ENCODE data around the gene PHLPP1. TPM values are rescaled to one million over a fixed set of nuclear protein-coding genes. Genes with fewer than 3 reads are reported as not detected.

PHLPP1 gene
- total and polyA plus RNA-seq, 2 donors (not counting 1 experiment from before 2014, with no cell fraction given), result 3.6 to 5.0 TPM

DNA sequence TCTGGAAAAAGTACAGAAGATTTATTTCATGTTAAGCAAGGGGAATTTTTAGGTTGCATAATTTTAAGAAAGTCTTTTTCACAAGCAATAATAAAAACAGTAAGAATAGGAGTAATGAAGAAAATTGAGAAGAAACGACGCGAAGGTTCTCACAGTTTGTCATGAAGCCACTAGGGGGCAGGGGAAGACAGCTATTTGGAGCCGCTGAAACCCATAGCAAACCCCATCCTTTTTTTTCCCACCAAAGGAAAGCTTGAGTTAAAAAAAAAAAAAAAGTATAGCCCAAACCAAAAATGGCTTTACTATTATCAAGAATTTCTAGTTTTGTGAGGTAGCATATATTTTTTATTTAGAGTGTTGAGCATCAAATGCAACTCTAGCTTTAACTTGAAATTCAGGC, 300.9 kb downstream of the PHLPP1 start:
- Histone ChIP-seq H3K4me2 (ENCODE audit: extremely low read depth, insufficient read depth, low read length) (no peak overlapping the region), H3K4me1 (ENCODE audit: control insufficient read depth, extremely low read depth, insufficient read depth, low read length) (no peaks in the 10 kb centered on the region), H3K36me3 (ENCODE audit: control insufficient read depth, insufficient read depth, low read length) (no peaks in the 10 kb centered on the region), H3K79me2 (ENCODE audit: control insufficient read depth, insufficient read depth, low read length) (no peaks in the 10 kb centered on the region), H3K27me3 (ENCODE audit: control insufficient read depth, insufficient read depth, low read length) (peaks cover 13% of the 10 kb centered on the region), H3K27ac (ENCODE audit: insufficient read depth, low read length) (no peak overlapping the region), H2AFZ (ENCODE audit: low read length) (no peak overlapping the region), H3K4me3 (replicated peaks in 1 of 4; ENCODE audit: control extremely low read depth in 1 of 4, insufficient read depth in 1 of 4, low read depth in 3 of 4, low read length in 4 of 4) (no peak overlapping the region), H4K20me1 (ENCODE audit: control insufficient read depth, extremely low read depth, insufficient read depth, low read length) (no peaks in the 10 kb centered on the region), H3K9ac (ENCODE audit: insufficient read depth, low read length) (no peak overlapping the region), H3K9me3 (ENCODE audit: control insufficient read depth, insufficient read depth, low read depth, low read length) (no peaks in the 10 kb centered on the region)
- peak; percentile 43 to 74 for DNase-seq (ENCODE audit: low read depth in 2 of 2)
- TF ChIP-seq EZH2 (IDR thresholded peaks at IDR 0.05; ENCODE audit: low read length, missing control alignments), result no peak
- TF ChIP-seq, protein P1, sequence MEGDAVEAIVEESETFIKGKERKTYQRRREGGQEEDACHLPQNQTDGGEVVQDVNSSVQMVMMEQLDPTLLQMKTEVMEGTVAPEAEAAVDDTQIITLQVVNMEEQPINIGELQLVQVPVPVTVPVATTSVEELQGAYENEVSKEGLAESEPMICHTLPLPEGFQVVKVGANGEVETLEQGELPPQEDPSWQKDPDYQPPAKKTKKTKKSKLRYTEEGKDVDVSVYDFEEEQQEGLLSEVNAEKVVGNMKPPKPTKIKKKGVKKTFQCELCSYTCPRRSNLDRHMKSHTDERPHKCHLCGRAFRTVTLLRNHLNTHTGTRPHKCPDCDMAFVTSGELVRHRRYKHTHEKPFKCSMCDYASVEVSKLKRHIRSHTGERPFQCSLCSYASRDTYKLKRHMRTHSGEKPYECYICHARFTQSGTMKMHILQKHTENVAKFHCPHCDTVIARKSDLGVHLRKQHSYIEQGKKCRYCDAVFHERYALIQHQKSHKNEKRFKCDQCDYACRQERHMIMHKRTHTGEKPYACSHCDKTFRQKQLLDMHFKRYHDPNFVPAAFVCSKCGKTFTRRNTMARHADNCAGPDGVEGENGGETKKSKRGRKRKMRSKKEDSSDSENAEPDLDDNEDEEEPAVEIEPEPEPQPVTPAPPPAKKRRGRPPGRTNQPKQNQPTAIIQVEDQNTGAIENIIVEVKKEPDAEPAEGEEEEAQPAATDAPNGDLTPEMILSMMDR (conservative IDR thresholded peaks at IDR 0.05 in 1 of 2, IDR thresholded peaks at IDR 0.05 in 1 of 2; ENCODE audit: low read depth in 1 of 2, low read length in 2 of 2), result peak; percentile 87 to 90

DNA sequence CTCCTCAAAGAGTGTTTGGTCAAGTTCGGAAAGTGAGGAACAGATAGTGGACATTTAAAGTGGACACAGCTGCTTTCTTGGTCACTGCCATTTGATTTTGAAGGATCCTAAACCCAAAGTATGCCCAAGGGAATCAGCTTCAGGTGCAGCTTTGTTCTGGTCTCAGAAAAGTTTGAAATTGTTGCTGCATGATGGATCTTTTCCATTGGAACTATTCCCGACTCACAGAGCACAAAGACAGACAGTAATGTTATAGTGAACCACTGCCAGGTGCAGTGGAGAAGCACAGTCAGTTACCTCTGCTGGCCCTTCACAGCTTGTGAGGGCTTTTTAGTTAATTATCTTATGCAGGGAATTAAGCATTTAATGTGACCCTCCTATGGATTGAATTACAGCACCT, 301.7 kb downstream of the PHLPP1 start:
- no peaks in the 10 kb centered on the region for H4K20me1 ChIP-seq (ENCODE audit: control insufficient read depth, extremely low read depth, insufficient read depth, low read length)
- no peaks in the 10 kb centered on the region for H3K36me3 ChIP-seq (ENCODE audit: control insufficient read depth, insufficient read depth, low read length)
- peaks cover 13% of the 10 kb centered on the region for H3K27me3 ChIP-seq (ENCODE audit: control insufficient read depth, insufficient read depth, low read length)
- no peak overlapping the region for H3K4me2 ChIP-seq (ENCODE audit: extremely low read depth, insufficient read depth, low read length)
- H2AFZ ChIP-seq (ENCODE audit: low read length), result no peak overlapping the region
- H3K27ac ChIP-seq (ENCODE audit: insufficient read depth, low read length), result no peak overlapping the region
- no peaks in the 10 kb centered on the region for H3K9me3 ChIP-seq (ENCODE audit: control insufficient read depth, insufficient read depth, low read depth, low read length)
- no peak for DNase-seq (ENCODE audit: low read depth in 2 of 2)
- H3K4me1 ChIP-seq (ENCODE audit: control insufficient read depth, extremely low read depth, insufficient read depth, low read length), result no peaks in the 10 kb centered on the region
- H3K4me3 ChIP-seq (replicated peaks in 1 of 4; ENCODE audit: control extremely low read depth in 1 of 4, insufficient read depth in 1 of 4, low read depth in 3 of 4, low read length in 4 of 4), result no peak overlapping the region
- no peaks in the 10 kb centered on the region for H3K79me2 ChIP-seq (ENCODE audit: control insufficient read depth, insufficient read depth, low read length)
- TF ChIP-seq, protein P1 (conservative IDR thresholded peaks at IDR 0.05 in 1 of 2, IDR thresholded peaks at IDR 0.05 in 1 of 2; ENCODE audit: low read depth in 1 of 2, low read length in 2 of 2), result no peak
- TF ChIP-seq EZH2 (IDR thresholded peaks at IDR 0.05; ENCODE audit: low read length, missing control alignments), result no peak
- H3K9ac ChIP-seq (ENCODE audit: insufficient read depth, low read length), result no peak overlapping the region

DNA sequence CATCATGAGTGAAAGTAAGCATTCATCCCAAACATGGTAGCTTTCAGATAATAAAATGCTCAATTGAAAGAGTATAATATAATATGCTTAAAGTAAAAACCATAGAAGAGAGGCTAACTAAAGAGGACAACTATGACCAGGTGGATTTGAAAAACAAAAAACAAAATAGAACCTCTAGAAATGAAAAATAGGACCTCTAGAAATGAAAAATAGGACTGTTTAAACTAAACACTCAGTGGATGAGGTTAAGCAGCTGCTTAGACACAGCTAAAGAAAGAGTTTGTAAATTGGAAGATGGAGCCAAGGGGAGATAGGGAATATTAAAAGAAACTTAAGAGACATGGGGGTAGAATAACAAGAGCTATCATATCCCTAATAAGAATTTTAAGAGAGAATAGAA, 302.6 kb downstream of the PHLPP1 start:
- no peak overlapping the region for H3K9ac ChIP-seq (ENCODE audit: insufficient read depth, low read length)
- DNase-seq (ENCODE audit: low read depth in 2 of 2), result no peak
- peaks cover 13% of the 10 kb centered on the region for H3K27me3 ChIP-seq (ENCODE audit: control insufficient read depth, insufficient read depth, low read length)
- no peak overlapping the region for H2AFZ ChIP-seq (ENCODE audit: low read length)
- H3K4me1 ChIP-seq (ENCODE audit: control insufficient read depth, extremely low read depth, insufficient read depth, low read length), result no peaks in the 10 kb centered on the region
- H3K36me3 ChIP-seq (ENCODE audit: control insufficient read depth, insufficient read depth, low read length), result no peaks in the 10 kb centered on the region
- H3K4me3 ChIP-seq (replicated peaks in 1 of 4; ENCODE audit: control extremely low read depth in 1 of 4, insufficient read depth in 1 of 4, low read depth in 3 of 4, low read length in 4 of 4), result no peak overlapping the region
- TF ChIP-seq EZH2 (IDR thresholded peaks at IDR 0.05; ENCODE audit: low read length, missing control alignments), result no peak
- TF ChIP-seq, protein P1 (conservative IDR thresholded peaks at IDR 0.05 in 1 of 2, IDR thresholded peaks at IDR 0.05 in 1 of 2; ENCODE audit: low read depth in 1 of 2, low read length in 2 of 2), result no peak
- H4K20me1 ChIP-seq (ENCODE audit: control insufficient read depth, extremely low read depth, insufficient read depth, low read length), result no peaks in the 10 kb centered on the region
- H3K4me2 ChIP-seq (ENCODE audit: extremely low read depth, insufficient read depth, low read length), result no peak overlapping the region
- H3K9me3 ChIP-seq (ENCODE audit: control insufficient read depth, insufficient read depth, low read depth, low read length), result no peaks in the 10 kb centered on the region
- H3K79me2 ChIP-seq (ENCODE audit: control insufficient read depth, insufficient read depth, low read length), result no peaks in the 10 kb centered on the region
- no peak overlapping the region for H3K27ac ChIP-seq (ENCODE audit: insufficient read depth, low read length)
